Measurements from ENCODE around the gene CARMIL1. TPM values are rescaled to one million over a fixed set of nuclear protein-coding genes. Genes with fewer than 3 reads are reported as not detected.

The CARMIL1 gene
- total and polyA plus RNA-seq, 10 of the 15 experiments (the other 5 are each of a cell fraction or from before 2014, with no cell fraction given) = 6.4 to 18.1 (median 10.3) TPM

DNA sequence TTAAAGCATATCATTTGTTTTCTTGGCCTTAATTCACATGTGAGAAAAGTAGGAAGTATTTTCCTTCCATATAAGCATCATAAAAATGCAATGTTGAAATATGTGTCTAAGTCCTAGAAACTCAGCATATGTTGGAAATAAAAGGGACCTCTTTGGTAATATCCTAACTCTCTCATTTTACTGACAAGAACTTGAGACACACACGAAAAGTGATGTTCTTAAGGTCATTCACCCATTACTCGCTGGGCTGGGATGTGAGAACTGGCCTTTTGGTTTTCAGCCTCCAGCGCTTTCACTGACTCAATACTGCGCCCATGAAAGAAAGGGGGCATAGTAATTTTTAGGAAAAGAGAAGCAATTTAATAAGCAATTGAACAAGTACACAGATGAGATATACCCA, 219.3 kb downstream of the CARMIL1 start:
- BruUV-seq (replicated peaks) = no TSS peak
- intact Hi-C loops (cut with micrococcal nuclease; ENCODE audit: unreplicated experiment) (no loop called here), in situ Hi-C loops (cut with MboI) (no loop called here)
- no peak for ATAC-seq
- SMC1A ChIA-PET (ENCODE audit: uncharacterized antibody, unreplicated experiment) = no interaction called here
- Histone ChIP-seq H3K27ac (ENCODE audit: control insufficient read depth, insufficient read depth) (no peak overlapping the region), H3K27me3 (replicated peaks in 1 of 2; ENCODE audit: control insufficient read depth in 2 of 2, insufficient read depth in 2 of 2, low read length in 1 of 2) (no peaks in the 10 kb centered on the region), H3K4me1 (ENCODE audit: control insufficient read depth, insufficient read depth, low read length) (no peaks in the 10 kb centered on the region), H3K9ac (ENCODE audit: control insufficient read depth, insufficient read depth, low read length) (no peak overlapping the region), H3K79me2 (ENCODE audit: control insufficient read depth, insufficient read depth, low read length) (no peaks in the 10 kb centered on the region), H3K4me3 (no peak overlapping the region), H3K4me2 (ENCODE audit: control insufficient read depth, insufficient read depth) (no peak overlapping the region), H2AFZ (ENCODE audit: control insufficient read depth, low read depth, low read length) (no peak overlapping the region), H4K20me1 (ENCODE audit: control insufficient read depth, insufficient read depth) (no peaks in the 10 kb centered on the region), H3K9me3 (replicated peaks; ENCODE audit: control insufficient read depth, insufficient read depth, low read length) (no peaks in the 10 kb centered on the region), H3K36me3 (ENCODE audit: control insufficient read depth in 2 of 2, insufficient read depth in 2 of 2, low read length in 1 of 2) (no peaks in the 10 kb centered on the region)
- WGBS (ENCODE audit: insufficient coverage, insufficient replicate concordance, low lambda C conversion rate, missing lambda C conversion rate) = 32% methylated on average over 4 of the region's 4 CpGs
- POLR2A ChIA-PET = no interaction called here
- TF ChIP-seq HDAC2 (IDR thresholded peaks at IDR 0.05) (no peak), BACH1 (IDR thresholded peaks at IDR 0.05; ENCODE audit: borderline replicate concordance) (no peak)
- no peak for FAIRE-seq
- CTCF ChIA-PET = no interaction called here
- RAD21 ChIA-PET (ENCODE audit: unreplicated experiment) = no interaction called here
- DNase-seq (ENCODE audit: low read depth, low spot score) = no peak

GRCh38 chr6:25499615-25500235, 220.6 kb downstream of the CARMIL1 start:
- Histone ChIP-seq H3K9me3 (replicated peaks; ENCODE audit: control insufficient read depth, insufficient read depth, low read length) (no peaks in the 10 kb centered on the region), H2AFZ (ENCODE audit: control insufficient read depth, low read depth, low read length) (no peak overlapping the region), H3K4me2 (ENCODE audit: control insufficient read depth, insufficient read depth) (no peak overlapping the region), H4K20me1 (ENCODE audit: control insufficient read depth, insufficient read depth) (no peaks in the 10 kb centered on the region), H3K79me2 (ENCODE audit: control insufficient read depth, insufficient read depth, low read length) (no peaks in the 10 kb centered on the region), H3K4me1 (ENCODE audit: control insufficient read depth, insufficient read depth, low read length) (no peaks in the 10 kb centered on the region), H3K27me3 (replicated peaks in 1 of 2; ENCODE audit: control insufficient read depth in 2 of 2, insufficient read depth in 2 of 2, low read length in 1 of 2) (no peaks in the 10 kb centered on the region), H3K36me3 (ENCODE audit: control insufficient read depth in 2 of 2, insufficient read depth in 2 of 2, low read length in 1 of 2) (no peaks in the 10 kb centered on the region), H3K9ac (ENCODE audit: control insufficient read depth, insufficient read depth, low read length) (no peak overlapping the region), H3K4me3 (no peak overlapping the region), H3K27ac (ENCODE audit: control insufficient read depth, insufficient read depth) (no peak overlapping the region)
- no TSS peak for BruUV-seq (replicated peaks)
- ATAC-seq = no peak
- CTCF ChIA-PET = interaction anchor here (0.7 to 1.7 kb wide), 4 partner anchors 10 to 234 kb away, joined by 3 to 7 read pairs (median 4); no protein-coding TSS in a partner anchor
- intact Hi-C loops (cut with micrococcal nuclease; ENCODE audit: unreplicated experiment) = no loop called here
- 33% methylated on average over 3 of the region's 3 CpGs for WGBS (ENCODE audit: insufficient coverage, insufficient replicate concordance, low lambda C conversion rate, missing lambda C conversion rate)
- no peak for FAIRE-seq
- no peak for DNase-seq (ENCODE audit: low read depth, low spot score)
- SMC1A ChIA-PET (ENCODE audit: uncharacterized antibody, unreplicated experiment) = interaction anchor here (1.2 kb wide), 2 partner anchors 8 to 15 kb away, joined by 3 to 5 read pairs; no protein-coding TSS in a partner anchor
- POLR2A ChIA-PET = no interaction called here
- RAD21 ChIA-PET (ENCODE audit: unreplicated experiment) = no interaction called here
- in situ Hi-C loops (cut with MboI) = no loop called here
- no peak for TF ChIP-seq ZSCAN29 (IDR thresholded peaks at IDR 0.05)
- TF ChIP-seq PML (IDR thresholded peaks at IDR 0.05; ENCODE audit: low read length) = no peak
- no peak for TF ChIP-seq PBX3 (IDR thresholded peaks at IDR 0.05; ENCODE audit: insufficient replicate concordance, low read depth, low read length)
- TF ChIP-seq SREBF2 (IDR thresholded peaks at IDR 0.05; ENCODE audit: low read length) = no peak
- TF ChIP-seq EZH2 (IDR thresholded peaks at IDR 0.05; ENCODE audit: borderline replicate concordance, control insufficient read depth, low read depth, low read length) = no peak
- TF ChIP-seq NFYA (IDR thresholded peaks at IDR 0.05; ENCODE audit: borderline replicate concordance, low read depth, low read length) = no peak
- TF ChIP-seq, protein P1, sequence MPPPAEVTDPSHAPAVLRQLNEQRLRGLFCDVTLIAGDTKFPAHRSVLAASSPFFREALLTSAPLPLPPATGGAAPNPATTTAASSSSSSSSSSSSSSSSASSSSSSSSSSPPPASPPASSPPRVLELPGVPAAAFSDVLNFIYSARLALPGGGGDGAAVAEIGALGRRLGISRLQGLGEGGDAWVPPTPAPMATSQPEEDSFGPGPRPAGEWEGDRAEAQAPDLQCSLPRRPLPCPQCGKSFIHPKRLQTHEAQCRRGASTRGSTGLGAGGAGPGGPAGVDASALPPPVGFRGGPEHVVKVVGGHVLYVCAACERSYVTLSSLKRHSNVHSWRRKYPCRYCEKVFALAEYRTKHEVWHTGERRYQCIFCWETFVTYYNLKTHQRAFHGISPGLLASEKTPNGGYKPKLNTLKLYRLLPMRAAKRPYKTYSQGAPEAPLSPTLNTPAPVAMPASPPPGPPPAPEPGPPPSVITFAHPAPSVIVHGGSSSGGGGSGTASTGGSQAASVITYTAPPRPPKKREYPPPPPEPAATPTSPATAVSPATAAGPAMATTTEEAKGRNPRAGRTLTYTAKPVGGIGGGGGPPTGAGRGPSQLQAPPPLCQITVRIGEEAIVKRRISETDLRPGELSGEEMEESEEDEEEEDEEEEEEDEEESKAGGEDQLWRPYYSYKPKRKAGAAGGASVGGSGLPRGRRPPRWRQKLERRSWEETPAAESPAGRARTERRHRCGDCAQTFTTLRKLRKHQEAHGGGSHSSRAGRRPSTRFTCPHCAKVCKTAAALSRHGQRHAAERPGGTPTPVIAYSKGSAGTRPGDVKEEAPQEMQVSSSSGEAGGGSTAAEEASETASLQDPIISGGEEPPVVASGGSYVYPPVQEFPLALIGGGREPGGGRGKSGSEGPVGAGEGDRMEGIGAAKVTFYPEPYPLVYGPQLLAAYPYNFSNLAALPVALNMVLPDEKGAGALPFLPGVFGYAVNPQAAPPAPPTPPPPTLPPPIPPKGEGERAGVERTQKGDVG (CRISPR knock-in tag; IDR thresholded peaks at IDR 0.05) = no peak
- TF ChIP-seq, protein P2, sequence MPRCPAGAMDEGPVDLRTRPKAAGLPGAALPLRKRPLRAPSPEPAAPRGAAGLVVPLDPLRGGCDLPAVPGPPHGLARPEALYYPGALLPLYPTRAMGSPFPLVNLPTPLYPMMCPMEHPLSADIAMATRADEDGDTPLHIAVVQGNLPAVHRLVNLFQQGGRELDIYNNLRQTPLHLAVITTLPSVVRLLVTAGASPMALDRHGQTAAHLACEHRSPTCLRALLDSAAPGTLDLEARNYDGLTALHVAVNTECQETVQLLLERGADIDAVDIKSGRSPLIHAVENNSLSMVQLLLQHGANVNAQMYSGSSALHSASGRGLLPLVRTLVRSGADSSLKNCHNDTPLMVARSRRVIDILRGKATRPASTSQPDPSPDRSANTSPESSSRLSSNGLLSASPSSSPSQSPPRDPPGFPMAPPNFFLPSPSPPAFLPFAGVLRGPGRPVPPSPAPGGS (IDR thresholded peaks at IDR 0.05; ENCODE audit: borderline replicate concordance, insufficient read depth, low read depth, low read length, poor library complexity, severe bottlenecking) = no peak
- TF ChIP-seq ESRRA (IDR thresholded peaks at IDR 0.05; ENCODE audit: low read length) = no peak
